ENCODE data around the gene SIX5. TPM values are rescaled to one million over a fixed set of nuclear protein-coding genes. Genes with fewer than 3 reads are reported as not detected.

Gene SIX5
- total RNA-seq, 4 donors from 2014 or later = 4.2 to 20.3 (median 6.9) TPM

- TF ChIP-seq, protein P1, sequence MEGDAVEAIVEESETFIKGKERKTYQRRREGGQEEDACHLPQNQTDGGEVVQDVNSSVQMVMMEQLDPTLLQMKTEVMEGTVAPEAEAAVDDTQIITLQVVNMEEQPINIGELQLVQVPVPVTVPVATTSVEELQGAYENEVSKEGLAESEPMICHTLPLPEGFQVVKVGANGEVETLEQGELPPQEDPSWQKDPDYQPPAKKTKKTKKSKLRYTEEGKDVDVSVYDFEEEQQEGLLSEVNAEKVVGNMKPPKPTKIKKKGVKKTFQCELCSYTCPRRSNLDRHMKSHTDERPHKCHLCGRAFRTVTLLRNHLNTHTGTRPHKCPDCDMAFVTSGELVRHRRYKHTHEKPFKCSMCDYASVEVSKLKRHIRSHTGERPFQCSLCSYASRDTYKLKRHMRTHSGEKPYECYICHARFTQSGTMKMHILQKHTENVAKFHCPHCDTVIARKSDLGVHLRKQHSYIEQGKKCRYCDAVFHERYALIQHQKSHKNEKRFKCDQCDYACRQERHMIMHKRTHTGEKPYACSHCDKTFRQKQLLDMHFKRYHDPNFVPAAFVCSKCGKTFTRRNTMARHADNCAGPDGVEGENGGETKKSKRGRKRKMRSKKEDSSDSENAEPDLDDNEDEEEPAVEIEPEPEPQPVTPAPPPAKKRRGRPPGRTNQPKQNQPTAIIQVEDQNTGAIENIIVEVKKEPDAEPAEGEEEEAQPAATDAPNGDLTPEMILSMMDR (IDR thresholded peaks at IDR 0.05; ENCODE audit: low read depth) = no peak
These were observed 21.9 kb upstream of the SIX5 start for GRCh38 chr19:45790942-45791341.

DNA sequence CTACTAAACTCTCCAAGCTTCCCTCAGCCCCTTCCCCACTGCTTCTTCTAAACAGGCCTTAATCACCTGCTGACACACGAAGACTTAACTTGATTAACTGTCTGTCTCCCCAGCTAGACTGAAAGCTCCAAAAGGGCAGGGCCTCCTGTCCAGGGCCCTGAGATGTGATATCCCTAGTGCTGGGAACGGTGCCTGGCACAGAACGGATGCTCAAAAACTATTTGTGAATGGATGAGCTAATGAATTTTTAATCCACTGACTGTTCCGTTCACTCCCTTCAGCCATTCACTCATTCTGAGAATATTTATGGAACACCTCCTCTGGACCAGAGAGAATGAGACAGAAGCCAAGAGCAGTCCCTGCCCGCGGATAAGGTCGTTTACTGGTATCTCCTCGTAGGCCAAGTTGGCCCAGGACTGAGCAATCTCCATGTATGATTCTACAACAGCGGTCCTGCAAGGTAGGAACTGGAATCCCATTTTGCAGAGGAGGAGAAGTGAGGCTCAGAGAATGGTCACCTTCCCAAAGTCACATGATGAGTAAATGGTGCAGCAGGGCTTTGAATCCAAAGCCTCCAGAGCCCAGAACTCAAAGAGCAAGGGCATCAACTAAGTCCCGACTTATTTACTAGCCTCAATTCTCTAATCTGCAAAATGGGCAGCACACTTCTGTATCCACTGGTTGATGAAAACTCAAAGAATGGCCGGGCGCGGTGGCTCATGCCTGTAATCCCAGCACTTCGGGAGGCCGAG is 20.2 kb upstream of the SIX5 start:
- TF ChIP-seq, protein P1 (IDR thresholded peaks at IDR 0.05; ENCODE audit: low read depth) = no peak

DNA sequence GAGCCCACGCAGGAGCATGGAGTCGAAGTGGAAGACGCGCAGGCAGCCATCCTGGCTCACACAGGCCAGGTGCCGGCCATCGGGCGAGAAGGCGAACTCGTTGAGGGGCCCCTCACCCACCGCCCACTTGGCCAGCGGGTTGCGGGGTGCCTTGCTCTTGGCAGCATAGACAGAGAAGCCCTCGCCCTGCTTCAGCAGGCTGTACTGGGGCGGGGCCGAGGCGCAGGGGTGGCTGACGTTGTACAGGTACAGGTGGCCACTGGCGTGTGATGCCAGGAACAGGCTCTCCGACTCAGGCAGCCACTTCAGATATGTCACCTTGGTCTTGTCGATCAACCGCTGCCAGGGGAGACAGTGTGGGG is 17.5 kb upstream of the SIX5 start:
- TF ChIP-seq, protein P1 (IDR thresholded peaks at IDR 0.05; ENCODE audit: low read depth) = no peak

GRCh38 chr19:45785781-45786532 is 16.9 kb upstream of the SIX5 start:
- TF ChIP-seq, protein P1 (IDR thresholded peaks at IDR 0.05; ENCODE audit: low read depth) = no peak

DNA sequence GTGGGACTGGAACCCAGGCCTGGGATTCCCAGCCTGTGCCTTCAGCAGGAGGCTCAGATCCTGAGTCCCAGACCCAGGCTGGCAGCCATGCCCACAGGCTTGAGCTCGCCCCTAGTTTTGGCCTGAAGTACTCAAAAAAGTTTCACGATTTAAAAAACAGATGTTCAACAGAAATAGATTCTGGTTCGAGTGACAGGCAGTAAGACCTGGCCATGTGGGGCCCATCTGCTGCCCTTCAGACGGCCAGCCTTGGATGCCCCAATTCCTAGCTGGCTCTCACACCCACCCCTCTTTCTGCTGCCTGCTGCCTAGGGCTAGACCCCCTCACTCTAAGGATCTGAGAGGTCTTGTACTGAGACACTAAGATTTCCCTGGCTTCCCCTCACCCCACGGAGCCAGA is 16.0 kb upstream of the SIX5 start:
- TF ChIP-seq, protein P1 (IDR thresholded peaks at IDR 0.05; ENCODE audit: low read depth) = no peak

DNA sequence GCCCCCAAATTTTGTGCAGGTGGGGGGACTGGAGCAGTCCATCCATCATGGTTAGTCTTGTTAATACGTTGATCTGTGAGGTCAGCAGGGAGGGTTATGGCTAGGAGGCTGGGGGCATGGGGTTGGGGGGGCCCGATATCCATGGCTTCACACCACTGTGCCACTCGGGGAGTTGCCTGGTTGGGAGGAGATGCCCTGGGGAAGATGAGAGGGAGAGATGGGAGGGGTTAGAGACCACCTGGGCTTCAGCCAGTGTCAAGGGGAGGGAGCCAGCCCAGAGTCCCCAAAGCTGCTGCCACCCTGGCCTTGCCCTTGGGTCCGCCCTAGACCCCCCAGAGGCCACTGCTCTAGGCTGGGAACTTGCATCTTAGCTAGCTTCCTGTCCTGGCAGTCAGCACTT is 15.0 kb upstream of the SIX5 start:
- TF ChIP-seq, protein P1 (IDR thresholded peaks at IDR 0.05; ENCODE audit: low read depth) = no peak
